Activated CD8-positive, alpha-beta T cell treated with anti-CD3 and anti-CD28 coated beads for 36 hours (primary cell): ENCODE results near the gene MYO1D. TPM values are rescaled to one million over a fixed set of nuclear protein-coding genes. Genes with fewer than 3 reads are reported as not detected.
A peak's percentile ranks its signal among the peaks of the same experiment; 100 is the strongest.

Source experiments
- ATAC-seq: fragments of 200-7000 bp; cut with Tn5 transposase; one replicate; pipeline ENCODE4 v1.10.0; 2021; ENCODE audit warnings: mild to moderate bottlenecking, moderate library complexity
- CTCF ChIA-PET: fragments of 350-600 bp; sonication (Branson Sonifier 250); formaldehyde crosslinking; loops from one replicate; lab custom pipeline; 2021; ENCODE audit warnings: antibody characterized with exemption; lab: Charles Lee
- POLR2A ChIA-PET: fragments of 350-600 bp; sonication (Branson Sonifier 250); formaldehyde crosslinking; loops from one replicate; lab custom pipeline; 2021; ENCODE audit warnings: antibody characterized with exemption; lab: Charles Lee
- DNase-seq: peaks from one replicate; pipeline ENCODE4 v3.0.0-alpha.2; 2020
- H3K27ac Mint-ChIP-seq: one replicate; pipeline ENCODE4 v1.8.0; 2021; ENCODE audit warnings: mild to moderate bottlenecking, mixed read lengths
- H3K27me3 Mint-ChIP-seq: one replicate; pipeline ENCODE4 v1.8.0; 2021; ENCODE audit warnings: mixed read lengths
- H3K36me3 Mint-ChIP-seq: one replicate; pipeline ENCODE4 v1.8.0; 2021; ENCODE audit warnings: low read depth, mixed read lengths
- H3K4me1 Mint-ChIP-seq: one replicate; pipeline ENCODE4 v1.8.0; 2021; ENCODE audit warnings: low read depth, mixed read lengths
- H3K4me3 Mint-ChIP-seq: one replicate; pipeline ENCODE4 v1.8.0; 2021; ENCODE audit warnings: mild to moderate bottlenecking, moderate library complexity, mixed read lengths
- H3K9me3 Mint-ChIP-seq: one replicate; pipeline ENCODE4 v1.8.0; 2021; ENCODE audit warnings: mixed read lengths
- CTCF ChIP-seq: fragments of 200-600 bp; IDR thresholded peaks from one replicate; pipeline ENCODE4 v1.8.0; 2022; ENCODE audit warnings: antibody characterized with exemption, mild to moderate bottlenecking
- intact Hi-C: fragments of 100-400 bp; cut with micrococcal nuclease; formaldehyde crosslinking; loops from one replicate; pipeline ENCODE4 v1.10.0; 2022
- total RNA-seq, 2 experiments: library from RNA; stranded (reverse); gene quantifications; one replicate each; pipeline ENCODE4 v1.2.3, GENCODE V29; 2021

The MYO1D gene
- total RNA-seq, 2 experiments from 2014 or later = 8.3 to 9.2 TPM

GRCh38 chr17:32596628-32597027, 280.3 kb downstream of the MYO1D start:
- ATAC-seq = peak; percentile 87
- no peak overlapping the region for H3K27ac Mint-ChIP-seq
- CTCF ChIA-PET = interaction anchor here (1.1 to 1.6 kb wide), 3 partner anchors 12 to 135 kb away, joined by 3 to 4 read pairs (median 3); no protein-coding TSS in a partner anchor

GRCh38 chr17:32596206-32596605, 280.7 kb downstream of the MYO1D start:
- peaks cover 9% of the 10 kb centered on the region for H3K4me1 Mint-ChIP-seq
- H3K27me3 Mint-ChIP-seq = no peaks in the 10 kb centered on the region
- CTCF ChIA-PET = interaction anchor here (1.1 to 1.6 kb wide), 3 partner anchors 12 to 134 kb away, joined by 3 to 4 read pairs (median 3); no protein-coding TSS in a partner anchor
- DNase-seq = no peak
- no peaks in the 10 kb centered on the region for H3K36me3 Mint-ChIP-seq
- POLR2A ChIA-PET = no interaction called here
- intact Hi-C loops = no loop called here
- H3K27ac Mint-ChIP-seq = no peak overlapping the region
- ATAC-seq = no peak
- H3K9me3 Mint-ChIP-seq = no peaks in the 10 kb centered on the region
- H3K4me3 Mint-ChIP-seq = no peak overlapping the region
- no peak for TF ChIP-seq CTCF

More at GRCh38 chr17:32596628-32597027, 280.3 kb downstream of the MYO1D start:
- intact Hi-C loops = no loop called here
- H3K9me3 Mint-ChIP-seq = no peaks in the 10 kb centered on the region
- H3K27me3 Mint-ChIP-seq = no peaks in the 10 kb centered on the region
- no peak overlapping the region for H3K4me3 Mint-ChIP-seq
- POLR2A ChIA-PET = interaction anchor here (0.6 to 0.7 kb wide), 2 partner anchors 10 to 131 kb away, joined by 3 to 4 read pairs; no protein-coding TSS in a partner anchor
- no peaks in the 10 kb centered on the region for H3K36me3 Mint-ChIP-seq
- no peak for TF ChIP-seq CTCF
- H3K4me1 Mint-ChIP-seq = peaks cover 9% of the 10 kb centered on the region
- peak; percentile 39 for DNase-seq

GRCh38 chr17:32593003-32593402, 283.9 kb downstream of the MYO1D start:
- intact Hi-C loops = no loop called here
- H3K27me3 Mint-ChIP-seq = no peaks in the 10 kb centered on the region
- no peak overlapping the region for H3K27ac Mint-ChIP-seq
- H3K4me3 Mint-ChIP-seq = no peak overlapping the region
- no peak for DNase-seq
- TF ChIP-seq CTCF = no peak
- ATAC-seq = no peak
- H3K4me1 Mint-ChIP-seq = peaks cover 9% of the 10 kb centered on the region
- ChIA-PET CTCF (no interaction called here), POLR2A (no interaction called here)
- no peaks in the 10 kb centered on the region for H3K9me3 Mint-ChIP-seq
- no peaks in the 10 kb centered on the region for H3K36me3 Mint-ChIP-seq

GRCh38 chr17:32591405-32591804, 285.5 kb downstream of the MYO1D start:
- ChIA-PET POLR2A (no interaction called here), CTCF (interaction anchor here (1.6 kb wide), 1 partner anchor 67 kb away, joined by 3 read pairs; no protein-coding TSS in a partner anchor)
- H3K4me3 Mint-ChIP-seq = no peak overlapping the region
- H3K27ac Mint-ChIP-seq = no peak overlapping the region
- DNase-seq = no peak
- no peaks in the 10 kb centered on the region for H3K27me3 Mint-ChIP-seq
- no peaks in the 10 kb centered on the region for H3K9me3 Mint-ChIP-seq
- H3K36me3 Mint-ChIP-seq = no peaks in the 10 kb centered on the region
- H3K4me1 Mint-ChIP-seq = peaks cover 1% of the 10 kb centered on the region
- no peak for ATAC-seq
- no peak for TF ChIP-seq CTCF
- intact Hi-C loops = no loop called here

GRCh38 chr17:32590974-32591373, 285.9 kb downstream of the MYO1D start:
- CTCF ChIA-PET = interaction anchor here (1.3 to 1.6 kb wide), 2 partner anchors 10 to 67 kb away, joined by 3 read pairs; no protein-coding TSS in a partner anchor
- no peaks in the 10 kb centered on the region for H3K4me1 Mint-ChIP-seq

More at GRCh38 chr17:32590974-32591373, 285.9 kb downstream of the MYO1D start:
- ATAC-seq (no peak), DNase-seq (no peak)
- Mint-ChIP-seq H3K9me3 (no peaks in the 10 kb centered on the region), H3K36me3 (no peaks in the 10 kb centered on the region), H3K27ac (no peak overlapping the region), H3K27me3 (no peaks in the 10 kb centered on the region), H3K4me3 (no peak overlapping the region)
- no peak for TF ChIP-seq CTCF
- intact Hi-C loops = no loop called here
- POLR2A ChIA-PET = no interaction called here
